ENCODE data around the gene SGMS1.
"Not testable (repeated sequence)": the region's sequence is repeated elsewhere in the genome, so short reads cannot be mapped to it uniquely, and the experiment has no call there.

SGMS1 gene

DNA sequence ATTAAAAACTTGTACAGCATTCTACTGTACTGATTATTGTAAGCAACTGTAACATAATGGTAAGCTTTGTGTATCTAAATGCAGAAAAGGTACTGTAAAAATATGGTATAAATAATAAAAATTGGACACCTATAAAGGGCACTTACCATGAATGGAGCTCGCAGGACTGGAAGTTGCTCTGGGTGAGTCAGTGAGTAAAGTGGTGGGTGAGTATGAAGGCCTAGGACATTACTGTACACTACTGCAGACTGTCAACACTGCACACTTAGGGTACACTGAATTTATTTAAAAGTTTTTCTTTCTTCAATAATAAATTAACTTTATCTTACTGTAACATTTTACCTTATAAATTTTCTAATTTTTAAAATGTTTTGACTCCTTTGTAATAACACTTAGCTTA, 253.8 kb downstream of the SGMS1 start:
- DNase-seq (ENCODE audit: low spot score), result no peak

DNA sequence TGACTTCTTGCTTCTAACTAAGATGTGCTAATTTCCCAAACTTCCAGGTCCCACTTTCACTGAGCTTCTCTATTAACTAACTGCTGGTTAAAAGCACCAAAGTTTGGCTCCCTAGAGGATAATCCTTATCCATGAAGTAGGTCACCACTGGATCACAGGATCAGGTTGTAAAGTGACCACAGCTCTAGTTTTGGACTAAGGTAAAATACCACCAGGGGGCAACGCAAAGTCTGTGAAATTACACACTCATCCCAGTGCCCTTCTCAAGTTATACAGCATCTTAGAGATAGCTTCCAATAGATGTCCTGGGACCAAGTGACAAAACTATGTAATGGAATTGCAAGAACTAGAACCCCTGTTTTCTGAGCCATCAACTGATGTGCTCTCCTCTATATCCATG, 256.0 kb downstream of the SGMS1 start:
- peak; percentile 15 for DNase-seq (ENCODE audit: low spot score)

DNA sequence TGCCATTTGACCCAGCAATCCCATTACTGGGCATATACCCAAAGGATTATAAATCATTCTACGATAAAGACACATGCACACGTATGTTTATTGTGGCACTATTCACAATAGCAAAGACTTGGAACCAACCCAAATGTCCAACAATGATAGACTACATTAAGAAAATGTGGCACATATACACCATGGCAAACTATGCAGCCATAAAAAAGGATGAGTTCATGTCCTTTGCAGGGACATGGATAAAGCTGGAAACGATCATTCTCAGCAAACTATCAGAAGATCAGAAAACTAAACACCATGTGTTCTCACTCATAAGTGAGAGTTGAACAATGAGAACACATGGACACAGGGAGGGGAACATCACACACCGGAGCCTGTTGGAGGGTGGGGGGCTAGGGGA, 257.3 kb downstream of the SGMS1 start:
- DNase-seq (ENCODE audit: low spot score), result not testable (repeated sequence)

DNA sequence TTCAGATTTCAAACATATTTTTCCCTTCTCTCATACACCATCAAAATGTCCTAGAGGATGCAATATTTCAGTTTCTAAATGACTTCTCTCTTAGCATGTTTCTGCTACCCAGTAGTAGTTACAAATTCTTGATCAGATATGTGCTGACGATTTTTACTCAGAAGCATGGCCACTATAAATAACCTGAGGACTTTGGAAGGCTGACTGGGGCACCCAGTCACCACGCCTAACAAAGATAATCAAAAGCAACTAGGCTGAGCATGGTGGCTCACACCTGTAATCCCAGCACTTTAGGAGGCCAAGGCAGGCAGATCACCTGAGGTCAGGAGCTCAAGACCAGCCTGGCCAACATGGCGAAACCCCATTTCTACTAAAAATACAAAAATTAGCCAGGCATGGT, 259.0 kb downstream of the SGMS1 start:
- not testable (repeated sequence) for DNase-seq (ENCODE audit: low spot score)

DNA sequence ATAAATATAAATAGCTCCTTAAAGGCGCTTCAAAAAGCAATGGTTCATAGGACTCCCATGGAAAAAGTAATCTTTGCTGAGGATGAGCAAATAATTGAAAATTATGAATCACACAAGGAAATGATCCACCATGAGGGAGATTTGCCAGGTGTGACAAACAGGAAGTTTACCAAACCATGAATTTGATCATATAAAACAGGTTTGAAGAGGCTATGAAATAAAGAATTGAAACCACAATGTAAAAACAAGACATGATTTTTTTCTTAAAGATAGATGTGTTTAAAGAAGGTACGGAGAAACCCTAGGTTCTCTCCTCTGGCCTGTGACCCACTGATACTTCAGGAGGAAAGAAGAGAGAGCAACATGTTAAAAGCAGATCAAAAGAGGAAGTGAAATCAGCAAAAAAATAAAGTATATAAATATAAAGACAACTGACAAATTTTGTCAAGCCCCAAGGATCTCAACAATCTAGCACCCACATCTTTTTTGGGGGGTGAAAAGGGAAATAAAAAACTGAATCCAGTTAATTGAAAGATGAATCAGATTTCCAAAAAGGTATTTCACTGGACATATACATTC, 261.1 kb downstream of the SGMS1 start:
- DNase-seq (ENCODE audit: low spot score), result no peak

DNA sequence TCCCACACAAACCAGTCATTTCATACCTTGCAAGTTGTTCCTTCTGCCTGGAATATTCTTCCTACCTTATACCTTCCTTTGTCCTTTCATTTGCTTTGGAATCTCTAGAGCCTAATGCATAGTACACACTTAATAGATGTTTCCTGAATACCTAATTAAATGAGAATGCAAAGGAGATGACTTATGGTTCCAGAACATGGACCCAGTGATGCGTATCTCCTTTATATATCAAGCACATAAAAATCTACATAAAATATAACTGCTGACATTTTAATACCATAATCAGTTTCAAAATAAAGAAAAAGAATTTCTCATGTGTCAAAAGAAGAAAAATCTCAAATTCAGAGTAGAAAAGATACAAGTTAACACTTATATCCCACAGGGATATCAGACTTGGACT, 261.8 kb downstream of the SGMS1 start:
- no peak for DNase-seq (ENCODE audit: low spot score)

DNA sequence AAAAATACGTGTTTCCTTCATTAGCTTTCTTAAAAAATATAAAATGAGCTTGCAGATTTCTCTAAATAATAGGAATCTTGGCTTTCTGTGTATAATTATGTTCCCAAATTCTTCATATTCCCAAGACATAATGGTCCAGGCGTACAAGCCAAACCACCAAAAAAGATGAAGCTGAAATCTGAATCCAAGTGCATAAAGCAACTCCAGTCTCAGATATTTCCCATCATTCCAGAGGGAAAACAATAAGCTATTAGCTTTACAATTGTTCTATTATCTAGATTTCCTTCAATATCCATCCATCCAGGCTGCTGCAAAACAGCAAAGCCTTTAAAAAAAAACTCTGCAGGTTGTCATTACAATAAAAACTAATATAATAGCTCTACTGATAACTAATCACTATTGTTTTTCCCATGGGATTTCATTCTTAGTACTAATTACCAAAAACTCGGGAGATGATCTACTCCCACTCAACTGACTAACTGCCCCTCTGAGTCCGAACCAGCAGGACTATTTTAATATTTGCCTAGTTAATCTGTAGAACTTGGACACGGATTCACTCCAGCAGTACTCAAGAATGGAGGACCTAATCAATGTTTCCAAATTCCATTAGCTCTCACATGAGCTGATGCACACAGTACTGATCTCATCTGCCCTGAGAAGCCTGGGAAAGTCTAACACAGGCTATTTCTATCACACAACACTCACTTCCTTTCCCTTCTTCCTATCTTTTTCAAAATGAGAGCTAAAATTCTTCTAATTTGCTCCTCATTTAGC, 263.5 kb downstream of the SGMS1 start:
- no peak for DNase-seq (ENCODE audit: low spot score)

DNA sequence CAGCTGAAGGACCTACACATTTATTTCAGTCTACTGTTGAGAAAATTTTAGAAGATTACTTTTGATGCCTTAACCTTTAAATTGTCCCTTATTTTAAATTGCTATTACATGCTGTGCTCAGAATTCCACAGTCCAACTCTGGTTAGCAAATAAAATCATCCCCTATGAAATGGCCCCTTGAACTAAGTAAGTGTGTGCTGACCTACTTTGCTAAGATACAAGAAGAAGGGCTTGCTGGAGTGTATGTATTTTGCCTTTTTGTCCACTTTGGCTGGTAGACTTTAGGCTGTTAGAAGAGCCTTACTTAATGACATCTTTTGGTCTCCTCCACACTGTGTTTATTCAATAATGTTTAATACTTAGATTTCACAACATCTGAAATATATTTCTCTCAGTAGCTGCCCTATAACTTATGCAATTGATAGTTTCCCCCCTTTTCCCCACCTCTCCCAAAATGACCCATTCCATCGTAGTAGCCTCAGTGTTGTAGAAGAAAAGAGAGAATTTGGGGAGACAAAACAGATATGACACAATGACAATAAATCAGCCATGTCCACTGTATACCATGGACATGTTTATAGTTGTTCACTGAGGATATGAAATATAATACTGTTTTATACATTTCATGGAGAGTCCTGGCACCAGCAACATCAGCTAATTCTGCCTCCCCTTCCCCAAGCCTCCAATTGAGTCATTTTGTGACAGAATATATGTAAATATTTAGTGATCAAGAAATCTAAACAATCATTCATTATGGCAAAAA, 264.6 kb downstream of the SGMS1 start:
- no peak for DNase-seq (ENCODE audit: low spot score)

DNA sequence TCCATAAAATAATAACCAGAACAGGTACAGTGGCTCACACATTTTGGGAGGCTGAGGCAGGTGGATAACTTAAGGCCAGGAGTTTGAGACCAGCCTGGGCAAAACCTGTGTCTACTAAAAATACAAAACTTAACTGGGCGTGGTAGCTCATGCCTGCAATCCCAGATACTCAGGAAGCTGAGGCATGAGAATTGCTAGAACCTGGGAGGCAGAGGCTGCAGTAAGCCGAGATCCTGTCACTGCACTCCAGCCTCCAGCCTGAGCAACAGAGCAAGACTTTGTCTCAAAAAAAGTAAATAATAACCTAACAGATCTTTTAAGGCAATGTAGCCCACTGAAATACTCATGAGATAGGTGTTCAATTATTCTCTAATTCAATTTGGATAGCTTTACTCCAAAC, 265.3 kb downstream of the SGMS1 start:
- DNase-seq (ENCODE audit: low spot score), result no peak

DNA sequence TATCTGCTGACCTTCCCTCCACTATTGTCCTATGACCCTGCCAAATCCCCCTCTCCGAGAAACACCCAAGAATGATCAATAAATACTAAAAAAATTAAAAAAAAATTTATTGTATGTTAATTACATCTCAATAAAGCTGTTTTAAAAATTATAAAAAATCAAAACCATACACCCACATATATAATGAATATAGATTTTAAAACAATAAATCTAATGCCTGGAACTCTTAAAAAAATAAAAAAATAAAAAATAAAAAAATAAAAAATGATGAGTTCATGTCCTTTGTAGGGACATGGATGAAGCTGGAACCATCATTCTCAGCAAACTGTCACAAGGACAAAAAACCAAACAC, 267.3 kb downstream of the SGMS1 start:
- DNase-seq (ENCODE audit: low spot score), result not testable (repeated sequence)

DNA sequence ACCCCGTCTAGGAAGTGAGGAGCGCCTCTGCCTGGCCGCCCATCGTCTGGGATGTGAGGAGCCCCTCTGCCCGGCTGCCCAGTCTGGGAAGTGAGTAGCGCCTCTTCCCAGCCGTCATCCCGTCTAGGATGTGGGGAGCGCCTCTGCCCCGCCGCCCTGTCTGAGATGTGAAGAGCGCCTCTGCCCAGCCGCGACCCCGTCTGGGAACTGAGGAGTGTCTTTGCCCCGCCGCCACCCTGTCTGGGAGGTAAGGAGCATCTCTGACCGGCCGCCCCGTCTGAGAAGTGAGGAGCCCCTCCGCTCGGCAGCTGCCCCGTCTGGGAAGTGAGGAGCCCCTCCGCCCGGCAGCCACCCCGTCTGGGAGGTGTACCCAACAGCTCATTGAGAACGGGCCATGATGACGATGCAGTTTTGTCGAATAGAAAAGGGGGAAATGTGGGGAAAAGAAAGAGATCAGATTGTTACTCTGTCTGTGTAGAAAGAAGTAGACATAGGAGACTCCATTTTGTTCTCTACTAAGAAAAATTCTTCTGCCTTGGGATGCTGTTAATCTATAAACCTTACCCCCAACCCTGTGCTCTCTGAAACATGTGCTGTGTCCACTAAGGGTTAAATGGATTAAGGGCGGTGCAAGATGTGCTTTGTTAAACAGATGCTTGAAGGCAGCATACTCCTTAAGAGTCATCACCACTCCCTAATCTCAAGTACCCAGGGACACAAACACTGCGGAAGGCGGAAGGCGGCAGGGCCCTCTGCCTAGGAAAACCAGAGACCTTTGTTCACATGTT, 267.9 kb downstream of the SGMS1 start:
- DNase-seq (ENCODE audit: low spot score), result not testable (repeated sequence)

DNA sequence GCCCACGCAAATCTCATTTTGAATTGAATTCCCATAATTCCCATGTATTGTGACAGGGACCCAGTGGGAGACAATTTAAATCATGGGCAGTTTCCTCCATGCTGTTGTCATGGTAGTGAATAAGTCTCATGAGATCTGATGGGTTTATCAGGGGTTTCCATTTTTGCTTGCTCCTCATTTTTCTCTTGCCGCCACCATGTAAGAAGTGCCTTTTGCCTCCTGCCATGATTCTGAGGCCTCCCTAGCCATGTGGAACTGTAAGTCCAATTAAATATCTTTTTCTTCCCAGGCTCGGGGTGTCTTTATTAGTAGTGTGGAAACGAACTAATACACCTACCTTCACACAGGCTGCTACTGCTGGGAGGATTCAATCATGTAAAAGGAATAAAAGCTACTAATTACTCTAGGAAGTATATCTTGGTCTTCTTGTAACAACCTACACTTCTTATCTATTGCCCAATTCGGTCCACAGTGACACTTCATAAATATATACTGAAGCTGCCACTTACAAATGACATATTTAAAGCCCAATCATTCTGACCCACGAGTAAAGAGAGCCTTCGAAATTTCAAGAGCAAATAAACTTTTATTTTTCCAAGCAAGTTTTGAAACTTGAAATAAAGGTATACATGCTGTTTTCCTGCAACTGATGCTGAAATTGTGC, 272.1 kb downstream of the SGMS1 start:
- no peak for DNase-seq (ENCODE audit: low spot score)

DNA sequence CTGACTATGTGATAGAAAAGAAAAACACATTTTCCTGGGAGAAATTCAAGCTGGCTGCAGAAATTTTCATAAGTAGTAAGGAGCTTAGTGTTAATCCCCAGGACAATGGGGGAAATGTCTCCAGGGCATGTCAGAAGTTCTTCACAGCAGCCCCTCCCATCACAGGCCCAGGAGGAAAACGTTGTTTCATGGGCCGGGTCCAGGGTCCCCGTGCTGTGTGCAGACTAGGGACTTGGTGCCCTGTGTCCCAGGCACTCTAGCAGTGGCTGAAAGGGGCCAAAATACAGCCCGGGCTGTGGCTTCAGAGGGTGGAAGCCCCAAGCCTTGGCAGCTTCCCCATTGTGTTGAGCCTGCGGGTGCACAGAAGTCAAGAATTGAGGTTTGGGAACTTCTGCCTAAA, 273.4 kb downstream of the SGMS1 start:
- no peak for DNase-seq (ENCODE audit: low spot score)

DNA sequence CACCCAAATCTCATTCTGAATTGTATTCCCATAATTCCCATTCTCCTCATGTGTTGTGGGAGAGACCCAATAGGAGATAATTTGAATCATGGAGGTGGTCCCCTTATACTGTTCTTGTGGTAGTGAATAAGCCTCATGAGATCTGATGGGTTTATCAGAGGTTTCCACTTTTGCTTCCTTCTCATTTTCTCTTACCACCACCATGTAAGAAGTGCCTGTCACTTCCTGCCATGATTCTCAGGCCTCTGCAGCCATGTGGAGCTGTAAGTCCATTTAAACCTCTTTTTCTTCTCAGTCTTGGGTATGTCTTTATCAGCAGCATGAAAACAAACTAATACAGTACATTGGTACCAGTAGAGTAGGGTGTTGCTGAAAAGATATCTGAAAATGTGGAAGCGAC, 274.2 kb downstream of the SGMS1 start:
- DNase-seq (ENCODE audit: low spot score), result no peak

DNA sequence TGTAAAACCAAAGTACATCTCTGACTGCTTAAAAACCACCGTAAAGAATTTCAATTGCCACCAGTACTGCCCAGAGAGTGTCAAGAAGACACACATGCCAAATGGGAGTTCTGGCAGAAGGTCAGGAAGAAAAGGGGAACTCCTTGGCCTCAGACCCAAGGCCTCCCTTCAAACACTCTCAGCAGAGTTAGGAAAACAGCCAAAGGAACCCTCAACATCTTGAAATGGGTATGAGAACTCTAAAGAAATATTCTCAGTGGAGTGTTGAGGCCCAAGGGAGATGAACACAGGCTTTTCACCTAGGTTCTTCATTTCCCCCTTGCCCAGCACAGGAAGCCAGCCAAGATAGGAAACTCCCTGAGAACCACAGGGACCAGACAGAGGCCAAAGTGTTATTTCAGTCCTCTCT, 276.4 kb downstream of the SGMS1 start:
- DNase-seq (ENCODE audit: low spot score), result peak; percentile 21

DNA sequence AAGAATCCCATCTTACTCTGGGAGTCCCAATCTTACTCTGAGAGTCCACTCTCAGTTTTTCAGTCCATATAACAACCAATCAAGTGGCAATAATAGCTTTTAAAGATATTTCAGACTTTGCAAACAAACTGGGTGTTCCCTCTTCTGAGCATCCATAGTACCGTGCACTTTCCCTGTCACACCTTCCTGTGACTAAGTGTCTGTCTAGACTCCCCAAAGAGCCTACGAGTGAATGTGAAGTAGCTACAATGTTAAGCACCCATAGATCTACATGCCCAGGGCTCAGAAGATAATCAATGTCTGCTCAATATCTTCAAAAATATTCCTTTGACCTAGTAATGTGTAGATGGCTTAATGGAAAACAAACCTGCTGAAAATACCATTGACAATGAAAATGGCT, 276.8 kb downstream of the SGMS1 start:
- no peak for DNase-seq (ENCODE audit: low spot score)

DNA sequence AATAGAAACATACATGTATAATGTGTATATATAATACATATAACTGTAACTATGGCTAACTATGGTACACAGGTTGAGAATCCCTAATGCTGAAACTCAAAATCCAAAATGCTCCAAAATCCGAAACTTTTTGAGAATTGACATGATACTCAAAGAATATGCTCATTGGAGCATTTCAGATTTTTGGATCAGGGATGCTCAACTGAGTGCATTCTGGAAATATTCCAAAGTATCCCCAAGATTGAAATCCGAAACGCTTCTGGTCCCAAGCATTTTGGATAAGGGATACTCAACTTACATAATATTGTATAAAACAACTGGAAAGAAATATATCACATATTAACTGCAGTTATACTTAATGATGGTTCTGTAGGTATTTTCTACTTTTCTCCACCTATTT, 278.2 kb downstream of the SGMS1 start:
- no peak for DNase-seq (ENCODE audit: low spot score)

DNA sequence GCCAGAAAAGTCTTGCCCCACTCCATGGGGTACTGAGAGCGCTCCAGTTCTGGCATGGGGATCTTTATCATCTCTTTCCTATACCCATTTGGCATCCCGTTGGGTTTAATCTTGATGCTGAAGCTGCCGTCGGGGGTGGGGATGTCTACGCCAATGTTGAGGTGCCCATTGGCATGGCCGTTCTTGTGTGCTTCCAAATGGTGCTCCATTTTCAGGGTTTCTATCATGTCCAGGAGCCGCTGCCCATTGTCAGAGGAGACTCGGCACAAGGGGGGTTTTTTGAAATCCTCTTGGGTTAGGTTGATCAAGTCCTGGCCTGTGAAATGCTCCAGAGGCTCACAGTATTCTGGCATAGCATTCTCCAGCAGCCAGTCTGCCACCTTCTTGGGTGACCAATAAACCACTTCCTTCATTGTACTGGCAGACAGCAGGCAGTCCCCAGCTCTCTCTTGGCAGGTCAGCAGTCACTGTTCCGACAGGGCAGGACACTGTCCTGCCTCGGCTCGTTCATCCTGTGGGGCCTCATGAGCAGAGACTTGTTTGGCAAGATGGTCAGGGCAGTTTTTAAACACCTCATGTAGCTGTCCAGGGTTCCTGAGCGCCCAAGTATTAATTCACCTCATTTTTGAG, 279.9 kb downstream of the SGMS1 start:
- DNase-seq (ENCODE audit: low spot score), result no peak

DNA sequence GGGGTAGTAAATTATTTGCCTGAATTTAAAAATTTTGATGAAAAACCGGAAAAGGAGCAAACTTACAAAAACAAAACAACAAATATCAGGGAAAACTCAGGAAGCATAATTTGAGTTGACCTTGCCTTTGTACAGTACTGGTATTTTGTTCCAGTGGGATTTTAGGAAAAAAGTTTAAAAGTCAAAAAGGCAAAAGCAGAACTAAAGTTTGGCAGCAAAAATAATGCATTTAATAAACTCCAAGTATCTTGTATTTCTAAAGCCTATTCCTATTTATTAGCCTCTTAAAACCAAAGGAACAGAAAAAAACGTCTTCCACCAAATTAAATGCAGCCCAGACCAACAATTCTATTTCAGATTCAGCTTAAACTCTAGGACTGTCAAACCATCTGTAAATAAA, 281.8 kb downstream of the SGMS1 start:
- DNase-seq (ENCODE audit: low spot score), result no peak

DNA sequence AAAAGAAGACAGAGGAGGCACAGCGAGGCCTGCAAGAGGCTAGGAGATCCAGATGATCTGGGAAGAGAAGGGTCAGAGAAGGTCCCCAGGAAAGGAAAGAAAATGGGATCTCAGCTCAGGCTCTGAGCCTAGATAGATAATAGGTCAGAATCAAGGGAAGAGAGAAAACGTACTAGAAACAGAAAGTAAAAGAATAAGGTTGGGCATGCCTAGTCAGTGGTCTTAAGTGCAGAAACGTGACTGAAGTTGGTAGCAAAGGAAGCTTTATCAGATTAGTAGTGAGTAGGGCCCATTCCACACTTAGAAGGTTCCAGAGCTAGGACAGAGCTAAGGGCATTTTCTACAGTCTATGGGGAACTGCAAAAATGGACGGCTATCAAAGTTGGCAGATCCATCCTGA, 287.6 kb downstream of the SGMS1 start:
- no peak for DNase-seq (ENCODE audit: low spot score)

DNA sequence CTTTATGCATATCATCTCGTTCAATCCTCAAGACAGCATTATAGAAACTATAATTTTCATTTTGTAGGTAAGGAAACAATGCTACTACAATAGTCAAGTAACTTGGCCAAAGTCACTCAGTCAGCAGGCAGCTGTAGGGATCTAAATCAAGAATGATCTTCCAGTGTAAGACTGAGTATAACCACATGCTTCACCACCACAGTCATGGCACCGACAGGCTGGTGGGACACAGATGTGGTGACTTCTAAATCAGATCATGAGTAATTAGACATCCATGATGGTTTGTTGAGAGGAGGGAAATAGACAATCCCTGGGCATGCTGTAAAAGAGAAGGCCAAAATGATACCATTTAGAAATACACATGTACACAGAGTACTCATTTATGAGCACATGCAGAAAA, 288.4 kb downstream of the SGMS1 start:
- no peak for DNase-seq (ENCODE audit: low spot score)

DNA sequence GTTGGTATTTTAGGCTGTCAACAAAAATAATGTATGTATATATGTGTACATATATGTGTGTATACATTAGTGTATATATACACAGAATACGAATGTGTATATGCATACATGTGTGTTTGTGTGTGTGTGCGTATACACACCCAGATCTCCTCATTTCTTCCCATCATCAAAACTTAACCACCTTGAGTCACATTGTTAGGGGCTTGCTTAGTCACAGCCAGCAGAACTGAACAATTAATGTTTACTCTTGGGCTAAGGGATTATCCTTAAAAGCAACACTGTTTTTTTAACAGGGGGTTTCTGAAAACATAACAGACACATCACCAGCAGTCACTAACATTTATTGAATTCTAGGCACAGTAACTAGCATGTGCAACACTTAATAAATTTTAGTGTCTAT, 289.5 kb downstream of the SGMS1 start:
- no peak for DNase-seq (ENCODE audit: low spot score)

All from activated CD4-positive, alpha-beta T cell treated with anti-CD3 and anti-CD28 coated beads, Interleukin-2, Interleukin-4, amounts not matched to agents 100 ng/mL and 50 ng/mL, durations not matched to agents 16 hours and 8 hours (primary cell).